NCI-H1436 (cell line): ENCODE data around the gene HDAC4.
A peak's percentile ranks its signal among the peaks of the same experiment; 100 is the strongest.

Experiments used
- DNase-seq: peaks from one replicate; lab custom pipeline; 2025; lab: John Stamatoyannopoulos, UW

The HDAC4 gene

GRCh38 chr2:239429473-239430350, 28.9 kb upstream of the HDAC4 start:
- DNase-seq = no peak

GRCh38 chr2:239425631-239426030, 24.8 kb upstream of the HDAC4 start:
- no peak for DNase-seq

GRCh38 chr2:239424337-239425045, 23.7 kb upstream of the HDAC4 start:
- DNase-seq = no peak

- no peak for DNase-seq
Observed at GRCh38 chr2:239423551-239423950, 22.7 kb upstream of the HDAC4 start.

- DNase-seq = no peak
Observed at GRCh38 chr2:239421851-239422250, 21.0 kb upstream of the HDAC4 start.

- no peak for DNase-seq
Observed at GRCh38 chr2:239420082-239420481, 19.3 kb upstream of the HDAC4 start.

- DNase-seq = no peak
Observed at GRCh38 chr2:239418918-239419317, 18.1 kb upstream of the HDAC4 start.

- DNase-seq = no peak
Observed at GRCh38 chr2:239412905-239413603, 12.2 kb upstream of the HDAC4 start.

GRCh38 chr2:239411549-239412319, 10.9 kb upstream of the HDAC4 start:
- no peak for DNase-seq

GRCh38 chr2:239411117-239411516, 10.3 kb upstream of the HDAC4 start:
- DNase-seq = no peak

GRCh38 chr2:239409976-239410375, 9.2 kb upstream of the HDAC4 start:
- DNase-seq = no peak

GRCh38 chr2:239407112-239407511, 6.3 kb upstream of the HDAC4 start:
- no peak for DNase-seq

- DNase-seq = no peak
Observed at GRCh38 chr2:239406316-239406995, 5.6 kb upstream of the HDAC4 start.

GRCh38 chr2:239405071-239405470, 4.3 kb upstream of the HDAC4 start:
- no peak for DNase-seq

- no peak for DNase-seq
Observed at GRCh38 chr2:239402666-239403065, 1.8 kb upstream of the HDAC4 start.

GRCh38 chr2:239401881-239402233, 1.0 kb upstream of the HDAC4 start:
- DNase-seq = peak; percentile 53

- DNase-seq = peak; percentile 98
Observed at GRCh38 chr2:239401067-239401880, 454 bp upstream of the HDAC4 start.

GRCh38 chr2:239399921-239400595, 762 bp downstream of the HDAC4 start:
- DNase-seq = no peak

- no peak for DNase-seq
Observed at GRCh38 chr2:239399433-239399920, 1.3 kb downstream of the HDAC4 start.

GRCh38 chr2:239398521-239398921, 2.3 kb downstream of the HDAC4 start:
- DNase-seq = no peak
